BJ (cell line): Measurements from ENCODE around the gene RNASET2. TPM values are rescaled to one million over a fixed set of nuclear protein-coding genes. Genes with fewer than 3 reads are reported as not detected.

Experiments used
- CTCF ChIA-PET: fragments of 350-600 bp; formaldehyde crosslinking; extraction: SDS; loops from one replicate; lab custom pipeline; 2021; ENCODE audit warnings: antibody characterized with exemption, inconsistent platforms; lab: Yijun Ruan, JAX
- POLR2A ChIA-PET: fragments of 300-600 bp; sonication (Branson Sonifier 250); formaldehyde crosslinking; extraction: SDS; loops from one replicate; lab custom pipeline; 2021; ENCODE audit warnings: antibody characterized with exemption; lab: Charles Lee
- DNase-seq: peaks from one replicate; pipeline ENCODE4 v3.0.0-alpha.2; 2011; ENCODE audit warnings: low read depth
- H3K27me3 ChIP-seq: 2 replicates; pipeline ENCODE4 v1.6.0; 2011; ENCODE audit warnings: low read length; ENCODE audit not compliant: control insufficient read depth, insufficient read depth
- H3K36me3 ChIP-seq: 2 replicates; pipeline ENCODE4 v1.5.1; 2011; ENCODE audit warnings: low read length; ENCODE audit not compliant: control insufficient read depth, insufficient read depth
- H3K4me3 ChIP-seq: 2 replicates; pipeline ENCODE4 v1.5.1; 2011; ENCODE audit warnings: low read depth, mild to moderate bottlenecking, control low read depth, low read length
- polyA minus RNA-seq: library from RNA; depleted of rRNA, polyadenylated mRNA; stranded (reverse); fragments of >200 nt; gene quantifications from 2 replicates; pipeline ENCODE4 v1.2.3, GENCODE V29; 2011; rRNA and poly(A)+ RNA removed
- polyA plus RNA-seq: library from polyadenylated mRNA; depleted of rRNA; stranded (reverse); fragments of >200 nt; gene quantifications from 2 replicates; pipeline ENCODE4 v1.2.3, GENCODE V29; 2011; rRNA removed
- TF ChIP-seq, protein P1 (sequence below): IDR thresholded peaks from 2 replicates; pipeline ENCODE4 v1.5.1; 2011; ENCODE audit warnings: low read depth, mild to moderate bottlenecking, control low read depth, inconsistent platforms, low read length, moderate library complexity; ENCODE audit not compliant: insufficient read depth

Gene RNASET2, protein sequence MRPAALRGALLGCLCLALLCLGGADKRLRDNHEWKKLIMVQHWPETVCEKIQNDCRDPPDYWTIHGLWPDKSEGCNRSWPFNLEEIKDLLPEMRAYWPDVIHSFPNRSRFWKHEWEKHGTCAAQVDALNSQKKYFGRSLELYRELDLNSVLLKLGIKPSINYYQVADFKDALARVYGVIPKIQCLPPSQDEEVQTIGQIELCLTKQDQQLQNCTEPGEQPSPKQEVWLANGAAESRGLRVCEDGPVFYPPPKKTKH
- polyA plus RNA-seq (24.7 and 28.4 TPM in 2 replicates), polyA minus RNA-seq (5.1 and 8.2 TPM in 2 replicates)

DNA sequence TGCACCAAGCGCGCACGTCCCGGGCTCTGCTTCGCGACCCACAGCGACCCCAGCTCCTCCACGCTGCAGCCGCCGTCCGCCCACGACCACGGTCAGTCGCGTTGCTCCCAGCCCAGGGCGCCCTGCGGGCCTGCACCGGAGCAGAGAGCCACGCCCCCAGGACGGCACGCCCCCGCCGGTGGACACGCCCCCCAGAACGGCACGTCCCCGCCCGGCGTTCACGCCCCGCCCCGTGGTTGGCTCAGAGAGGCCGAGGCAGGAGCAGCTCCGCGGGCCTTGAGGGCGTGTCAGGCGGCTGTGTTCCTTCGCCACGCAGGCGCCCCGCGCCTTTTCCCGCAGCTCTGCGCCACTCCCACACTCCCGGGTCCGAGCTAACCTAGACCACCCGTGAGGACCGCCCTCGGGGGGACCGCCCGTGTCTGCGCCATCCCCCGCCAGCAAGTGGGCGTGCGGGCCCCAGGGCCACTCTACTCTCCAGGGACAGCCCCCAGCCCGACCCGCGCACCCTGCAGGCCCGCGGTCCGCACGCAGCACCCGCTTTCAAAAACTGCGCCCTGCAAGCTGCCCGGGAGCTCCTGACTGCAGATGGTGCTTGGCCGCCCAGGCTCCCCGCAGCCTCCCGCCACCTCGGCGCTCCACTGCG, at the start of gene RNASET2:
Gene RNASET2, minus strand, starts transcription at position 107 of the 643 bp plus-strand sequence. CDS start 368 bp downstream, outside the sequence.
- Histone ChIP-seq H3K27me3 (no peaks in the 10 kb centered on the region), H3K36me3 (no peaks in the 10 kb centered on the region), H3K4me3 (peak within 1 kb of the TSS; percentile 84)
- TF ChIP-seq, protein P1, sequence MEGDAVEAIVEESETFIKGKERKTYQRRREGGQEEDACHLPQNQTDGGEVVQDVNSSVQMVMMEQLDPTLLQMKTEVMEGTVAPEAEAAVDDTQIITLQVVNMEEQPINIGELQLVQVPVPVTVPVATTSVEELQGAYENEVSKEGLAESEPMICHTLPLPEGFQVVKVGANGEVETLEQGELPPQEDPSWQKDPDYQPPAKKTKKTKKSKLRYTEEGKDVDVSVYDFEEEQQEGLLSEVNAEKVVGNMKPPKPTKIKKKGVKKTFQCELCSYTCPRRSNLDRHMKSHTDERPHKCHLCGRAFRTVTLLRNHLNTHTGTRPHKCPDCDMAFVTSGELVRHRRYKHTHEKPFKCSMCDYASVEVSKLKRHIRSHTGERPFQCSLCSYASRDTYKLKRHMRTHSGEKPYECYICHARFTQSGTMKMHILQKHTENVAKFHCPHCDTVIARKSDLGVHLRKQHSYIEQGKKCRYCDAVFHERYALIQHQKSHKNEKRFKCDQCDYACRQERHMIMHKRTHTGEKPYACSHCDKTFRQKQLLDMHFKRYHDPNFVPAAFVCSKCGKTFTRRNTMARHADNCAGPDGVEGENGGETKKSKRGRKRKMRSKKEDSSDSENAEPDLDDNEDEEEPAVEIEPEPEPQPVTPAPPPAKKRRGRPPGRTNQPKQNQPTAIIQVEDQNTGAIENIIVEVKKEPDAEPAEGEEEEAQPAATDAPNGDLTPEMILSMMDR, result no peak
- ChIA-PET POLR2A (interaction anchor here (0.6 kb wide), 1 partner anchor 21 kb away, joined by 3 read pairs; no protein-coding TSS in a partner anchor), CTCF (interaction anchor here (0.5 to 2.8 kb wide), 6 partner anchors 14 to 182 kb away, joined by 3 to 18 read pairs (median 3); partner anchors contain the start of gene CEP43)
- peak; percentile 31 for DNase-seq

DNA sequence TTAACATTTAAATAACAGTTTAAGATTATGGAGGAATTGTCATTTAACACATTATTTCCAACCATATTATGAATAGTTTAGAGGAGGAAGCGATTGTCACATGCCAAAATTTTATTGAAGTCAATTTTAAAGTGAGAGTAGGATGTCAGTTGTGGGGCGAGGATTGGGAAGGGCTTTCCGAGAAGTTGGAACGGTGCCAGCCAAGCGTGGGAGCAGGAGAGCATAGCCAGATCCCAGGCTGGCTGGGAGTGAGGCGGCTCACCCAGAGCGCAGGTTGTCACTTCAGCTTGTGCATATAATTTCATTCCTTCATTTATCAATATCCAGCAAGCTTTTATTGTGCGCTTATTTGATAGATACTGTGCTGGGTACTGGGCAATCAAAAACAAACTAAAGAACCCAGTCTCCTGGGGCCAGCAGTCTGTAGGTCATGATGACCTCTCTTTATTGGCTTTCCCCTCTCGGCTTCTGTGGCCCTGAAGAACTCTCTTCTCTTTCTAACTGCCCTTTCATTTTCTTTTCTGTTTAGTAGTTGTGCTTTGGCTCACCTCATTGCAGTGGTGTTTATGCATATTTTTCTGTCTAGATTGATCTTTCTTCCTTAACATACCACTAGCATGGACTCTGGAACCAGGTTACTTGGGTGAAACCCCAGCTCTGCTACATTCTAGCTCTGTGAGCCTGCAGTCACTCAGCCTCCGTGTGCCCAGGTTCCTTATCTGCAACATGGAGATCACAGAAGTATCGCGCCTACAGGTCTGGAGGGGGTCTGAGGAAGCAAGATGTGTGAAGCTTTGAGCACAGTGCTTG, 49.2 kb upstream of the RNASET2 start:
- CTCF ChIA-PET, result interaction anchor here (0.7 to 1.4 kb wide), 3 partner anchors 16 to 31 kb away, joined by 3 to 4 read pairs (median 3); no protein-coding TSS in a partner anchor
- POLR2A ChIA-PET, result no interaction called here
- H3K36me3 ChIP-seq, result no peaks in the 10 kb centered on the region
- TF ChIP-seq, protein P1, result no peak
- no peak overlapping the region for H3K4me3 ChIP-seq
- H3K27me3 ChIP-seq, result no peaks in the 10 kb centered on the region
- DNase-seq, result no peak

DNA sequence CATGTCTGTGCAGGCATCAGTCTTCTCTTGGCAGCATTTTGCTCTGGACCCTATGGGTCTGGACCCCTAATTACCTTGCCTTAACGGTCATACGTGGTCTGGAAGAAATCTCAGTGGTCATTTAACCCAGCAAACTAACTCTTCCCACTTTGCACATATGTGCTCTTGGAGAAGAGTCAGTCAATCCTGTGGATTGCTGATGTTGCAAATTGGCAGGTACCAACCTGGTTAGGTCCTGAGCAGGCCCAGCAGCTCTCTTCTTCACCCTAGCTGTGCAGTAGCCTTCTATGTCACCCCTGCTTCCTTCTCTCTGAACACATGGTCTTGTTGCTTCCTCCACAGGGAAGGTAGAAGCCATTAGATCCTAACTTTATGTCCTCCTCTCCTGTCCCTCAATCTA, 44.4 kb upstream of the RNASET2 start:
- POLR2A ChIA-PET, result no interaction called here
- no peak overlapping the region for H3K4me3 ChIP-seq

DNA sequence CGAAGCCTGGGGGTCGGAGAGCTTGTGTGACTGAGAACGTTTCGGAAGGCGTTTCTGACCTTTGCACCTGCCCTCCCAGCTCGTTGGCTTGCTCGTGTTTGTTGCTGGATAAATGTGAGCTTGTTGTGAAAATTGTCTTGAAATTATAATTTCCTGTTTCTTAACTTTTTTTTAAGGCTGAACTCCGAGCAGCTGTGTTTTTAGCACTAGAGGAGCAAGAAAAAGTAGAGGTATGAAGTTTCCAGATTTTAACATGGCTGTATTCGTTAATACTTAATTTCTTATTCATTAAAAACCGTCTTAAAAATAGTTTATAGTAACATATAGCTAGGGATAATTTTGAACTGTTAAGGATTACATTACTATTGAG, 43.5 kb upstream of the RNASET2 start:
- ChIA-PET POLR2A (no interaction called here), CTCF (interaction anchor here (0.7 to 1.6 kb wide), 6 partner anchors 10 to 239 kb away, joined by 3 to 8 read pairs (median 4); partner anchors contain the start of gene RNASET2)
- H3K36me3 ChIP-seq, result no peaks in the 10 kb centered on the region
- TF ChIP-seq, protein P1, result no peak
- no peaks in the 10 kb centered on the region for H3K27me3 ChIP-seq
- no peak for DNase-seq
- H3K4me3 ChIP-seq, result peak overlapping the region; percentile 86

More for the DNA sequence above, 44.4 kb upstream of the RNASET2 start:
- Histone ChIP-seq H3K27me3 (no peaks in the 10 kb centered on the region), H3K36me3 (no peaks in the 10 kb centered on the region)
- TF ChIP-seq, protein P1, result no peak
- CTCF ChIA-PET, result no interaction called here
- DNase-seq, result no peak
